IPS DF 6.9 (cell line): Measurements from ENCODE around the gene SLC11A1.
A peak's percentile ranks its signal among the peaks of the same experiment; 100 is the strongest.

Experiments
- DNase-seq: peaks from one replicate; pipeline ENCODE4 v3.0.0-alpha.2; 2013; ENCODE audit warnings: low read depth, low spot score
- H3K27ac ChIP-seq: one replicate; pipeline ENCODE4 v1.5.1; 2013; ENCODE audit warnings: low read length, control low read depth
- H3K27me3 ChIP-seq: 2 replicates; pipeline ENCODE4 v1.6.1; 2013; ENCODE audit warnings: mild to moderate bottlenecking, low read length; ENCODE audit not compliant: control insufficient read depth, insufficient read depth
- H3K36me3 ChIP-seq: 2 replicates; pipeline ENCODE4 v1.6.1; 2013; ENCODE audit warnings: low read length; ENCODE audit not compliant: control insufficient read depth, insufficient read depth
- H3K4me1 ChIP-seq: 2 replicates; pipeline ENCODE4 v1.6.1; 2013; ENCODE audit warnings: low read length; ENCODE audit not compliant: control insufficient read depth, insufficient read depth
- H3K4me3 ChIP-seq: 2 replicates; pipeline ENCODE4 v1.5.1; 2013; ENCODE audit warnings: mild to moderate bottlenecking, low read length
- H3K9me3 ChIP-seq: 2 replicates; pipeline ENCODE4 v1.6.1; 2013; ENCODE audit warnings: low read length, inconsistent platforms; ENCODE audit not compliant: control insufficient read depth, insufficient read depth
- WGBS: extraction: QIAGEN DNeasy Blood & Tissue Kit; methylation state at CpG from one replicate; pipeline ENCODE4 v1.1.7; 2013; ENCODE audit warnings: mixed read lengths, missing lambda C conversion rate; ENCODE audit not compliant: insufficient read length, insufficient coverage; 5-methylcytosine and 5-hydroxymethylcytosine counted together

SLC11A1 gene

GRCh38 chr2:218382785-218383184 lies 712 bp downstream of the SLC11A1 start:
- Histone ChIP-seq H3K27ac (no peak overlapping the region), H3K9me3 (no peaks in the 10 kb centered on the region)
- WGBS = no CpG with 5 or more reads among the region's 6 CpGs

GRCh38 chr2:218383892-218384519 lies 1.9 kb downstream of the SLC11A1 start:
- Histone ChIP-seq H3K4me3 (no peak overlapping the region), H3K9me3 (no peaks in the 10 kb centered on the region), H3K4me1 (no peaks in the 10 kb centered on the region), H3K36me3 (no peaks in the 10 kb centered on the region), H3K27me3 (no peaks in the 10 kb centered on the region; the same call in 1 of the 2 replicates), H3K27ac (no peak overlapping the region)
- no peak for DNase-seq
- WGBS = no CpG with 5 or more reads among the region's 10 CpGs

More at GRCh38 chr2:218382785-218383184, 712 bp downstream of the SLC11A1 start:
- H3K36me3 ChIP-seq = no peaks in the 10 kb centered on the region
- no peaks in the 10 kb centered on the region; the same call in 1 of the 2 replicates for H3K27me3 ChIP-seq
- H3K4me1 ChIP-seq = no peaks in the 10 kb centered on the region
- DNase-seq = no peak
- H3K4me3 ChIP-seq = no peak overlapping the region

- Histone ChIP-seq H3K27me3 (no peaks in the 10 kb centered on the region; the same call in 1 of the 2 replicates), H3K9me3 (no peaks in the 10 kb centered on the region), H3K27ac (no peak overlapping the region), H3K36me3 (no peaks in the 10 kb centered on the region), H3K4me3 (no peak overlapping the region; the same call in 1 of the 2 replicates), H3K4me1 (no peaks in the 10 kb centered on the region)
- DNase-seq = no peak
- WGBS = no CpG with 5 or more reads among the region's 9 CpGs
Measured at GRCh38 chr2:218384975-218385374, 2.9 kb downstream of the SLC11A1 start.

GRCh38 chr2:218386505-218387368 lies 4.7 kb downstream of the SLC11A1 start:
- H3K27ac ChIP-seq = no peak overlapping the region
- DNase-seq = no peak
- no peaks in the 10 kb centered on the region for H3K9me3 ChIP-seq
- H3K36me3 ChIP-seq = no peaks in the 10 kb centered on the region
- peak overlapping the region; percentile 67; the same call in 1 of the 2 replicates for H3K4me3 ChIP-seq
- no peaks in the 10 kb centered on the region; the same call in 1 of the 2 replicates for H3K27me3 ChIP-seq
- no peaks in the 10 kb centered on the region for H3K4me1 ChIP-seq
- WGBS = no CpG with 5 or more reads among the region's 23 CpGs

- Histone ChIP-seq H3K27me3 (no peaks in the 10 kb centered on the region; the same call in 1 of the 2 replicates), H3K4me1 (no peaks in the 10 kb centered on the region), H3K9me3 (no peaks in the 10 kb centered on the region), H3K27ac (no peak overlapping the region), H3K36me3 (no peaks in the 10 kb centered on the region), H3K4me3 (peak overlapping the region; percentile 67; the same call in 1 of the 2 replicates)
- no CpG with 5 or more reads among the region's 38 CpGs for WGBS
- DNase-seq = no peak
Measured at GRCh38 chr2:218387369-218388194, 5.5 kb downstream of the SLC11A1 start.

- Histone ChIP-seq H3K4me1 (peaks cover 2% of the 10 kb centered on the region; the same call in 1 of the 2 replicates), H3K27me3 (no peaks in the 10 kb centered on the region; the same call in 1 of the 2 replicates), H3K27ac (no peak overlapping the region), H3K36me3 (no peaks in the 10 kb centered on the region), H3K9me3 (no peaks in the 10 kb centered on the region), H3K4me3 (no peak overlapping the region)
- WGBS = no CpG with 5 or more reads among the region's 17 CpGs
- DNase-seq = no peak
Measured at GRCh38 chr2:218389333-218390150, 7.5 kb downstream of the SLC11A1 start.

- no peak overlapping the region for H3K27ac ChIP-seq
- no peaks in the 10 kb centered on the region for H3K9me3 ChIP-seq
- DNase-seq = no peak
- H3K4me3 ChIP-seq = no peak overlapping the region
- no peaks in the 10 kb centered on the region for H3K36me3 ChIP-seq
- no CpG with 5 or more reads among the region's 23 CpGs for WGBS
- H3K27me3 ChIP-seq = no peaks in the 10 kb centered on the region; the same call in 1 of the 2 replicates
- H3K4me1 ChIP-seq = peaks cover 2% of the 10 kb centered on the region; the same call in 1 of the 2 replicates
Measured at GRCh38 chr2:218391202-218391601, 9.1 kb downstream of the SLC11A1 start.

- WGBS = no CpG with 5 or more reads among the region's 5 CpGs
- no peak for DNase-seq
- no peaks in the 10 kb centered on the region for H3K36me3 ChIP-seq
Measured at GRCh38 chr2:218392459-218392858, 10.4 kb downstream of the SLC11A1 start.

GRCh38 chr2:218392891-218393462 lies 10.9 kb downstream of the SLC11A1 start:
- DNase-seq = no peak
- Histone ChIP-seq H3K4me1 (peaks cover 10% of the 10 kb centered on the region), H3K36me3 (no peaks in the 10 kb centered on the region), H3K27me3 (peaks cover 16% of the 10 kb centered on the region), H3K9me3 (no peaks in the 10 kb centered on the region), H3K27ac (no peak overlapping the region), H3K4me3 (no peak overlapping the region)
- no CpG with 5 or more reads among the region's 16 CpGs for WGBS

More at GRCh38 chr2:218392459-218392858, 10.4 kb downstream of the SLC11A1 start:
- H3K27ac ChIP-seq = no peak overlapping the region
- H3K4me1 ChIP-seq = peaks cover 10% of the 10 kb centered on the region
- no peak overlapping the region for H3K4me3 ChIP-seq
- H3K27me3 ChIP-seq = peaks cover 10% of the 10 kb centered on the region
- H3K9me3 ChIP-seq = no peaks in the 10 kb centered on the region
